ENCODE measurements around the gene GLDC. TPM values are rescaled to one million over a fixed set of nuclear protein-coding genes. Genes with fewer than 3 reads are reported as not detected.

The GLDC gene
- total RNA-seq, 4 donors from 2014 or later: 14.4 to 54.1 (median 21.8) TPM

DNA sequence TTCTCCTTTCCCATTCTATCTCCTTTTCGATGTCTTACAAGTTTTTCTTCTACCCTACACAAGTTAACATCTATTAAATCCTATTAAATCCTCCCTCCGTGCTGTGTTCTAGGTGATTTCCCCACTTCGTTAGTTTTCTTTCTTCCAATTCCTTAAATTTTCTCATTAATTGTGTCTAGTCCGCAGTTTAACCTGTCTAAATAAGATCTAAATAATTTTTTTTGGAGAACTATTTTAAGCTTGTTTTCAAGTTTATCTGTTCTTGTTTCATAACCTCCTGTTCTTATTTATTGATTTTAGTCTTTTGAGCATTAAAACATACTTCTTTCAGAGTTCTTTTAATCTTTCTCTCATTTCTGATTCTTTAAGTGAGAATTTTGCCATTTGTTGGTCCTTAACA is 123.3 kb downstream of the GLDC start:
- H3K27me3 ChIP-seq: no peaks in the 10 kb centered on the region
- DNase-seq (ENCODE audit: low spot score in 2 of 2): no peak
- TF ChIP-seq EP300 (IDR thresholded peaks at IDR 0.05) (no peak), POLR2A (IDR thresholded peaks at IDR 0.05) (no peak)
- peaks cover 0 to 29% (median 5%) of the 10 kb centered on the region in 4 donors for H3K9me3 ChIP-seq
- no peak overlapping the region for H3K27ac ChIP-seq
- H3K36me3 ChIP-seq: peaks cover 0 to 49% (median 0%) of the 10 kb centered on the region in 3 donors
- no peak overlapping the region for H3K4me3 ChIP-seq
- 98 to 99% methylated on average over 4 of the region's 4 CpGs for WGBS, 2 donors
- H3K4me1 ChIP-seq: no peaks in the 10 kb centered on the region

DNA sequence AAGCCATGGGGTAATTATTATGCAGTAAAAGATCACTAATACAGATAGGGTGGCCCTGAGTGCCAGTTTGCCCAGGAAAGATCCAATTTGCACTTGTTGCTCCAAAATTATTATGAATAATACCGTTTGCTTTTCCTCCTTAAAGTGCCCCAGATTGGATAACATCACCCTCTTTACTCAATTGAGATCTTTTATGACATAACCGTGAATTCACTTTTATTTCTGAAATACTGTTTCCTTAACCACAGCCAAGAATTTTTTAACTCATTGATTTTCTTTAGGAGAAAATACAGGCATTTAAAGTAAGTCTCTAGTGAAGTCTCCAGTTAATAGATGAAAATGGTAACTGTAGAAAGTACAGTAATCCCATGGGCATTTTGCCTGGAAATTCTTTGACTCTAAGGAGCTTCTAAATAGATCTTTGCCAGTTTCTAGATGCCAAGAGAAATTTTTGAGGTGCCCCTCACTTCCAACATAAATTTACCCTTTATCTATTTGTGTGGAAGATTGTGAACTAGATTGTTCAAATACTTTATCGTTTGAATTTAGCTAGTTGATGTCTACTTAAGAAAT is 133.4 kb downstream of the GLDC start:
- TF ChIP-seq EP300 (IDR thresholded peaks at IDR 0.05): no peak
- TF ChIP-seq, protein P1, sequence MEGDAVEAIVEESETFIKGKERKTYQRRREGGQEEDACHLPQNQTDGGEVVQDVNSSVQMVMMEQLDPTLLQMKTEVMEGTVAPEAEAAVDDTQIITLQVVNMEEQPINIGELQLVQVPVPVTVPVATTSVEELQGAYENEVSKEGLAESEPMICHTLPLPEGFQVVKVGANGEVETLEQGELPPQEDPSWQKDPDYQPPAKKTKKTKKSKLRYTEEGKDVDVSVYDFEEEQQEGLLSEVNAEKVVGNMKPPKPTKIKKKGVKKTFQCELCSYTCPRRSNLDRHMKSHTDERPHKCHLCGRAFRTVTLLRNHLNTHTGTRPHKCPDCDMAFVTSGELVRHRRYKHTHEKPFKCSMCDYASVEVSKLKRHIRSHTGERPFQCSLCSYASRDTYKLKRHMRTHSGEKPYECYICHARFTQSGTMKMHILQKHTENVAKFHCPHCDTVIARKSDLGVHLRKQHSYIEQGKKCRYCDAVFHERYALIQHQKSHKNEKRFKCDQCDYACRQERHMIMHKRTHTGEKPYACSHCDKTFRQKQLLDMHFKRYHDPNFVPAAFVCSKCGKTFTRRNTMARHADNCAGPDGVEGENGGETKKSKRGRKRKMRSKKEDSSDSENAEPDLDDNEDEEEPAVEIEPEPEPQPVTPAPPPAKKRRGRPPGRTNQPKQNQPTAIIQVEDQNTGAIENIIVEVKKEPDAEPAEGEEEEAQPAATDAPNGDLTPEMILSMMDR (IDR thresholded peaks at IDR 0.05): no peak
- TF ChIP-seq POLR2A (IDR thresholded peaks at IDR 0.05): no peak
- Histone ChIP-seq H3K9me3 (no peaks in the 10 kb centered on the region), H3K4me3 (no peak overlapping the region), H3K27me3 (no peaks in the 10 kb centered on the region), H3K27ac (no peak overlapping the region), H3K4me1 (no peaks in the 10 kb centered on the region), H3K36me3 (peaks cover 0 to 48% (median 0%) of the 10 kb centered on the region in 3 donors)
- no peak for DNase-seq (ENCODE audit: low spot score in 2 of 2)
- WGBS, 2 donors: 38 to 40% methylated on average over 3 of the region's 3 CpGs

DNA sequence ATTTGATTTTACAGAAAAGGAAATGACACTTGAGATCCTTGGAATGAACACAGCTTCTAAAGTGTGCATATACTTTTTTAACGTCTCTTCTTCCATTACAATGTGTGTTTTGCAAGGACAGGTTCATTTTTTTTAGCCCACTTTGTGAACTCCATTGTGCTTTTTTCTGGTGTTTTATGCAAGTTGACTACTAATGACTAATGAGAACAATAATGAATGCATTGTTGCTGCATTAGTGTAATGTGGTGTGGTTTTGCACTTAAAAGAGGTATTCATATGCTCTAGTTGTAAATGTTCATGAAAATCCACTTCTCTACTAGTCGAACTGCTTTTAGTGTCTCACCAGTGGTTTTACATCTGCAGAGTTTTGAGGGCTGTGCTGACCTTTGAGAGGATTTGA is 139.0 kb downstream of the GLDC start:
- Histone ChIP-seq H3K36me3 (peaks cover 0 to 88% (median 0%) of the 10 kb centered on the region in 3 donors), H3K9me3 (no peaks in the 10 kb centered on the region), H3K27ac (no peak overlapping the region), H3K4me3 (no peak overlapping the region), H3K4me1 (no peaks in the 10 kb centered on the region), H3K27me3 (no peaks in the 10 kb centered on the region)
- 47 to 53% methylated on average over 2 of the region's 2 CpGs for WGBS, 2 donors
- TF ChIP-seq POLR2A (IDR thresholded peaks at IDR 0.05) (no peak), EP300 (IDR thresholded peaks at IDR 0.05) (no peak)
- TF ChIP-seq, protein P1 (IDR thresholded peaks at IDR 0.05): no peak
- DNase-seq (ENCODE audit: low spot score in 2 of 2): no peak

DNA sequence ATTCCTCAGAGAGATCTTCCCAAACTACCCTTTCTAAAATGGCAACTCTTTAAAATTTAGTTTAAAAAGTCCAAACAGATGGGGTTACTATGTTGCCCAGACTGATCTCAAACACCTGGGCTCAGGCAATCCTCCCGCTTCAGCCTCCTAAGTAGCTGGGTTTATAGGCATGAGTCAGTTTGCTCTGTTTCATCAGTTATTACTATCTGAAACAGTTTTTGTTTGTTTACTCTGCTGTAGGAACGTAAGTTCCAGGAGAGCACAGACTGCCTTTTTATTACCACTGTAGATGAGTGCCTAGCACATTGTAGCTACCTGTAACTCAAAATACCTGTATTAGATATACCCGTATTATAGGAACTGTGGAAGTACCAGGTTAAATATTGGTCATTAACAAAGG is 143.1 kb downstream of the GLDC start:
- H3K27ac ChIP-seq: no peak overlapping the region
- TF ChIP-seq EP300 (IDR thresholded peaks at IDR 0.05): no peak
- no peak for TF ChIP-seq POLR2A (IDR thresholded peaks at IDR 0.05)
- TF ChIP-seq, protein P1 (IDR thresholded peaks at IDR 0.05): no peak
- 93 to 94% methylated on average over 3 of the region's 3 CpGs for WGBS, 2 donors
- H3K9me3 ChIP-seq: no peaks in the 10 kb centered on the region
- H3K4me3 ChIP-seq: no peak overlapping the region
- DNase-seq (ENCODE audit: low spot score in 2 of 2): no peak
- H3K27me3 ChIP-seq: no peaks in the 10 kb centered on the region
- H3K36me3 ChIP-seq: peaks cover 0 to 94% (median 7%) of the 10 kb centered on the region in 3 donors
- H3K4me1 ChIP-seq: no peaks in the 10 kb centered on the region

DNA sequence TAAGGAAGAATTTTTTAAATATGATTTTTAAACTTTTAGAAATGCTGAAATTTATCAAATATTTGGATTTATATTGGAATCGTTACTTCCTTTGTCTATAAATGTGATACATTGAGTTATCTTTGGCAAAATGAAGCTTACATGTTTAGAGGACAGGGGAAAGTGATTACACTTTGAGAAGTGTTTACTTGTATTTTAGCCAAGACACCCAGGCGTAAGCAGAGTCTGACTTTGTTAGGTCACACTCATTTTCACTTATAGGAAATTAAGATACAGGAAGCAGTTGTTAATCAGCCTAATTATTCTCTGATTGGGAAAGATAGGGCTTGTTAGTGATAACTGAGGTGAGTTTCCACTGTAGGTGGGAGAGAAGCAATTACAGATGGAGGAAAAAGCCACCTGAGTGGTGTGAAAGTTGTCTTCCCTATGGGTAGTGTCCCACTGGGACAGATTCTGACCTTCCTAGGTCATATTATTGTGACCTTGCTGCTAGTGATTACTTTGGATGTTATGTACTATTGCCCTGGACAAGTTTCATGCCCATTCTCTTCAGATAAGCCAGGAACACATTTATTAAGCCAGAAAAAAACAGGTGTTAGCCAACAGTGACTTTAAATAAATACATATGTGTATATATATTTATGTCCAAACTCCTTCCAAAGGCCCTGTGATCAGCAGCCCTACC is 143.9 kb downstream of the GLDC start:
- H3K27me3 ChIP-seq: no peaks in the 10 kb centered on the region
- no peaks in the 10 kb centered on the region for H3K4me1 ChIP-seq
- TF ChIP-seq, protein P1 (IDR thresholded peaks at IDR 0.05): no peak
- TF ChIP-seq EP300 (IDR thresholded peaks at IDR 0.05) (no peak), POLR2A (IDR thresholded peaks at IDR 0.05) (no peak)
- no peak for DNase-seq (ENCODE audit: low spot score in 2 of 2)
- no peaks in the 10 kb centered on the region for H3K9me3 ChIP-seq
- WGBS, 2 donors: 49 to 56% methylated on average over 2 of the region's 2 CpGs
- no peak overlapping the region for H3K4me3 ChIP-seq
- no peak overlapping the region for H3K27ac ChIP-seq
- H3K36me3 ChIP-seq: peaks cover 0 to 94% (median 12%) of the 10 kb centered on the region in 3 donors

Data from tibial nerve (tissue), 4 donors.